Breast epithelium (tissue), 4 donors: ENCODE results near the gene TNRC18. TPM values are rescaled to one million over a fixed set of nuclear protein-coding genes. Genes with fewer than 3 reads are reported as not detected.

Source experiments
- DNase-seq, 2 donors: peaks; one replicate each; pipeline ENCODE4 v3.0.0-alpha.2; 2019; ENCODE audit warnings: low spot score in 2 of 2
- H3K27ac ChIP-seq, 2 donors: fragments of 200-600 bp; sonication (generic) in 1 of 2; one replicate each; pipeline ENCODE4 v1.5.1; 2016 to 2019; ENCODE audit warnings: mild to moderate bottlenecking in 1 of 2
- H3K27me3 ChIP-seq, 2 donors: fragments of 200-600 bp; sonication (generic) in 1 of 2; one replicate each; pipeline versions ENCODE4 v1.5.1 to v1.6.0; 2017 to 2019; ENCODE audit warnings: control low read depth in 1 of 2, mild to moderate bottlenecking in 1 of 2
- H3K36me3 ChIP-seq: fragments of 200-600 bp; one replicate; pipeline ENCODE4 v1.5.1; 2019
- H3K4me1 ChIP-seq, 2 donors: fragments of 200-600 bp; sonication (generic); one replicate each; pipeline ENCODE4 v1.5.1; 2016 to 2019; ENCODE audit warnings: control low read depth in 1 of 2
- H3K4me3 ChIP-seq, 3 donors: fragments of 200-600 bp; sonication (generic); 1 replicate in 2 of 3; 2 replicates in 1 of 3; pipeline ENCODE4 v1.5.1; 2016 to 2019; ENCODE audit warnings: mild to moderate bottlenecking in 3 of 3, moderate library complexity in 2 of 3
- H3K9me3 ChIP-seq, 2 donors: fragments of 200-600 bp; sonication (generic) in 1 of 2; one replicate each; pipeline ENCODE4 v1.5.1; 2016 to 2019; ENCODE audit warnings: control low read depth in 1 of 2
- POLR2A ChIP-seq: fragments of 450-650 bp; IDR thresholded peaks from one replicate; pipeline ENCODE4 v1.6.1; 2016; ENCODE audit warnings: antibody characterized with exemption, mild to moderate bottlenecking, moderate library complexity
- POLR2AphosphoS5 ChIP-seq, 3 donors: sonication (generic); formaldehyde crosslinking; IDR thresholded peaks; one replicate each; pipeline ENCODE4 v1.6.1; 2017; ENCODE audit warnings: antibody characterized with exemption in 3 of 3
- intact Hi-C: fragments of 100-400 bp; cut with DNase I; formaldehyde crosslinking; loops from one replicate; pipeline ENCODE4 v1.15.1; 2023; ENCODE audit warnings: low total_unique reads
- total RNA-seq, 3 donors: library from RNA; depleted of rRNA; stranded (reverse); fragments of >200 nt; gene quantifications; one replicate each; pipeline ENCODE4 v1.1.0, GENCODE V29; 2016
- TF ChIP-seq, protein P1 (sequence below), 3 donors: fragments of 450-650 bp; IDR thresholded peaks; one replicate each; pipeline ENCODE4 v1.5.1; 2016 to 2017; ENCODE audit warnings: antibody characterized with exemption in 3 of 3, mild to moderate bottlenecking in 3 of 3, moderate library complexity in 3 of 3

Gene TNRC18
- total RNA-seq, 3 donors from 2014 or later: 32.2 to 72.4 (median 36.9) TPM

DNA sequence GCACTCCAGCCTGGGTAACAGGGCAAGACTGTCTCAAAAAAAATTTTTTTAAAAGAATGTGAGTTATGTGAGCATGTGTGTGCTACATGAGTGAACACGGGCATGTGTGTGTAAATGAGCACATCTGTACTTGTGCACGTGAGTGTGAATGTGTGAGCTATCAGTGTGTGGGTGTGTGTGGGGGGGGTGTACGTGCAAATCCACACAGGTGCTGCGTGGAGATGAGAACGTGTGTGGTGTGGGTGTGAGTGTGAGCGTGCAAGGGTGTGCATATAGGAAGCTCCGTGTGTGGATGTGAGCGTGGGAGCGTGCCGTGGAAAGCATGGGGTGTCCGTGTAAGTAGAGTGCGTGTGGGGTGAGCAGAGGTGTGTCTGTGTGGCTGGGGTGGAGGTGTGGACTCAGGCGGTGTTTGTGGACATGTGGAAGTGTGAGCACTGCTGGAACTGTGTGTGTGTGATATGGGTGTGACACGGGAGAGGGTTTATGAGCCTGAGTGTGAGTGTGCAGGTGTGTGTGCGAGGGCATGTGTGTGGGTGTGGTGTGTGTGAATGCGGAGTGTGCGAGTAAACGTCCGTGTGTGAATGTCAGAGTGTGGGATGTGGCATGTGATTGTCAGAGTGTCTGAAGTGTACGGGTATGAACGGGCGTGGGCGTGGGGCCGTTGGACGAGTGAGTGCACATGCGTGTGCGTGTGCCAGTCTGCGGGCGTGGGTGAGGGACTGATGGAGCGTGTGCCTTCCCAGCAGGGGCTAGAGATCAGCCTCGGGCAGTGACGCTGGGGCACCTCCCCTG lies 45.9 kb upstream of the TNRC18 start:
- TF ChIP-seq, protein P1, sequence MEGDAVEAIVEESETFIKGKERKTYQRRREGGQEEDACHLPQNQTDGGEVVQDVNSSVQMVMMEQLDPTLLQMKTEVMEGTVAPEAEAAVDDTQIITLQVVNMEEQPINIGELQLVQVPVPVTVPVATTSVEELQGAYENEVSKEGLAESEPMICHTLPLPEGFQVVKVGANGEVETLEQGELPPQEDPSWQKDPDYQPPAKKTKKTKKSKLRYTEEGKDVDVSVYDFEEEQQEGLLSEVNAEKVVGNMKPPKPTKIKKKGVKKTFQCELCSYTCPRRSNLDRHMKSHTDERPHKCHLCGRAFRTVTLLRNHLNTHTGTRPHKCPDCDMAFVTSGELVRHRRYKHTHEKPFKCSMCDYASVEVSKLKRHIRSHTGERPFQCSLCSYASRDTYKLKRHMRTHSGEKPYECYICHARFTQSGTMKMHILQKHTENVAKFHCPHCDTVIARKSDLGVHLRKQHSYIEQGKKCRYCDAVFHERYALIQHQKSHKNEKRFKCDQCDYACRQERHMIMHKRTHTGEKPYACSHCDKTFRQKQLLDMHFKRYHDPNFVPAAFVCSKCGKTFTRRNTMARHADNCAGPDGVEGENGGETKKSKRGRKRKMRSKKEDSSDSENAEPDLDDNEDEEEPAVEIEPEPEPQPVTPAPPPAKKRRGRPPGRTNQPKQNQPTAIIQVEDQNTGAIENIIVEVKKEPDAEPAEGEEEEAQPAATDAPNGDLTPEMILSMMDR (IDR thresholded peaks at IDR 0.05): no peak
- TF ChIP-seq POLR2A (no peak), POLR2AphosphoS5 (IDR thresholded peaks at IDR 0.05) (no peak)
- H3K36me3 ChIP-seq: no peaks in the 10 kb centered on the region
- H3K27me3 ChIP-seq: no peaks in the 10 kb centered on the region
- intact Hi-C loops: no loop called here
- no peak overlapping the region for H3K27ac ChIP-seq
- H3K4me1 ChIP-seq: no peaks in the 10 kb centered on the region
- H3K9me3 ChIP-seq: no peaks in the 10 kb centered on the region
- DNase-seq: no peak
- H3K4me3 ChIP-seq: peak overlapping the region in 1 of 3 donors; percentile 47

DNA sequence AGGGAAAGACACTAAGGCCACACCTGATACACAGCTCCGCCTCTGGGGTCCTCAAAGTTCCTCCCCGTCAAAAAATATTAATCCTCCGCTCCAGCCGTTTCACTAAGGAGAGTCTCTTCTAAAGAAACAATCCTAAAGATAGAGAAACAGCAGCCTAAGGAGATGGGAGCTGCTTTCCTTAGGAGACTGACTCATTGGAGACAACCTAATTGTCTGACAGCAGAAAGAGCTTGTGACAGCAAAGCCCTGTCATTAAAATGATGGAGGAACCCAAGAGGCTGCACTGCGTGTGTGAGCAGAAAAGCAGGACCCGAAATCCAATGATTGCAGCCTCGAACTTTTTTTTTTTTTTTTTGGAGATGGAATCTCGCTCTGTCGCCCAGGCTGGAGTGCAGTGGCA lies 44.0 kb upstream of the TNRC18 start:
- Histone ChIP-seq H3K9me3 (no peaks in the 10 kb centered on the region), H3K36me3 (no peaks in the 10 kb centered on the region), H3K27me3 (no peaks in the 10 kb centered on the region), H3K4me3 (no peak overlapping the region), H3K27ac (no peak overlapping the region), H3K4me1 (no peaks in the 10 kb centered on the region)
- intact Hi-C loops: no loop called here
- DNase-seq: no peak
- TF ChIP-seq, protein P1 (IDR thresholded peaks at IDR 0.05): no peak
- TF ChIP-seq POLR2AphosphoS5 (IDR thresholded peaks at IDR 0.05) (no peak), POLR2A (no peak)

DNA sequence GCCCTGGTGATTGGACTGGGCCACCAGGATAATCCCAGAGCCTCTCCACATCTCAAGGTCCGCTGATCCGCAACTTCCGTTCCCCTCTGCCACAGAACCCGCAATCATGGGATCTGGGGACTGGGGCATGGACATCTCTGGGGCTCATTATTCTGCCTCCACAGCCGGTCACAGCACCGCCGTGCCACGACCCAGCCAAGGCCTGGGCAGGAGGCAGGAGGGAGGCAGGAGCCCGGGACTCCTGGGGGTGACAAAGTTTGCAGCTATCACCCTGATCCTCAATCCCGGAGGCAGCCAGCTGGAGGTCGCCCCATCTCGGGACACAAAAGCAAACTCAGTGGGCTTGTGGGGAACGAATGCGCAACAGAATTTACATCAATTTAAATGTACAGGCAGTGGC lies 42.9 kb upstream of the TNRC18 start:
- intact Hi-C loops: no loop called here

DNA sequence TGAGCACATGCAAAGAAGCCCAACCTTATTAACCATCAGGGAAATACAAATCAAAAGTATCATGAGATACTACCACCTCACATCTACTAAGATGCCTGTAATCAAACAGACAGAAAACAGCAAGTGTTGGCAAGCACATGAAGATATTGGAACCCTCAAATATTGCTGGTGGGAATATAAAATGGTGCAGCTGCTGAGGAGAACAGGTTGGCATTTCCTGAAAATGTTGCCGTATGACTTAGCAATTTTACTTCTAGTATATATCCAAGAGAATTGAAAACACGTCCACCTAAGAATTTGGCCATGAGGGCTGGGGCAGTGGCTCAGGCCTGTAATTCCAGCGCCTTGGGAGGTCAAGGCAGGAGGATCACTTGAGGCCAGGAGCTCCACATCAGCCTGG lies 39.4 kb upstream of the TNRC18 start:
- TF ChIP-seq, protein P1 (IDR thresholded peaks at IDR 0.05): no peak
- TF ChIP-seq POLR2A (no peak), POLR2AphosphoS5 (IDR thresholded peaks at IDR 0.05) (no peak)
- H3K27me3 ChIP-seq: no peaks in the 10 kb centered on the region
- no peak overlapping the region for H3K27ac ChIP-seq
- DNase-seq: no peak
- H3K9me3 ChIP-seq: no peaks in the 10 kb centered on the region
- no peaks in the 10 kb centered on the region for H3K36me3 ChIP-seq
- intact Hi-C loops: no loop called here
- H3K4me1 ChIP-seq: no peaks in the 10 kb centered on the region
- H3K4me3 ChIP-seq: no peak overlapping the region

More for the DNA sequence above, 42.9 kb upstream of the TNRC18 start:
- Histone ChIP-seq H3K9me3 (no peaks in the 10 kb centered on the region), H3K27me3 (no peaks in the 10 kb centered on the region), H3K27ac (no peak overlapping the region), H3K36me3 (no peaks in the 10 kb centered on the region), H3K4me3 (no peak overlapping the region), H3K4me1 (no peaks in the 10 kb centered on the region)
- TF ChIP-seq POLR2A (no peak), POLR2AphosphoS5 (IDR thresholded peaks at IDR 0.05) (no peak)
- TF ChIP-seq, protein P1 (IDR thresholded peaks at IDR 0.05): no peak
- DNase-seq: no peak

DNA sequence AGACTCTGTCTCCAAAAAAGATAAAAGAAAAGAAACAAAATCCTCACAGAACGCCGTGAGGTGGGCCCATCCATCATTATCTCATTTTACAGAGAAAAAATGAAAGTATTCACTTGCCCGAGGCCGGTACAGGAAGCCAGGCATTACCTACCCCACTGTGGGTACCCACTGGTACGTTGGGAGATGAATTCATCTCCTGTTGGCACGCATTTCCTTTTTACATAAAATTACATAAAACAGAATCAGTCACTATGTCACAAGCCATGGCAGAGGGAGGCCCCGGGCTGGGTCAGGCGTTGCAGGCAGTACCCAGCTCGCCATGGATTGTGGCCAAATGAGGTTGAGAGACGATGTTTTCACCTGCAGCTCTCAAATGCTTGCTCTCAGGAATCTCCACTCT lies 38.6 kb upstream of the TNRC18 start:
- Histone ChIP-seq H3K4me3 (no peak overlapping the region), H3K27me3 (no peaks in the 10 kb centered on the region)
- intact Hi-C loops: no loop called here

More for the DNA sequence above, 38.6 kb upstream of the TNRC18 start:
- no peak for DNase-seq
- TF ChIP-seq, protein P1 (IDR thresholded peaks at IDR 0.05): no peak
- TF ChIP-seq POLR2A: no peak
- no peak for TF ChIP-seq POLR2AphosphoS5 (IDR thresholded peaks at IDR 0.05)
- Histone ChIP-seq H3K36me3 (no peaks in the 10 kb centered on the region), H3K9me3 (no peaks in the 10 kb centered on the region), H3K27ac (no peak overlapping the region), H3K4me1 (no peaks in the 10 kb centered on the region)
